ENCODE results near the gene CASKIN1.

Gene CASKIN1

DNA sequence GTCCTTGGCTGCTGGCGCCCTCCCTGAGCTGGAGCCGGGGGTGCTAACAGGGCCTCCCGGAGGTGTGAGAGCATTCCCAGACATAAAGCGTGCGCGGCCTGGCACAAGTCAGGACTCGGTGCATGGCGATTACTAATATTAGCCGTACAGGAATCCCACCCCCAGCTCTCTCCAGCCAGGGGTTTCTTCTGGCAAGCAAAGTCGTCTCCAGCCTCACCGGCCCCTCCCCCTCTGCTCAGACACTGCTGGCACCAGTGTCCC lies 5.0 kb downstream of the CASKIN1 start:
- ChIA-PET CTCF (no interaction called here), POLR2A (no interaction called here)
- TF ChIP-seq CTCF (IDR thresholded peaks at IDR 0.05; ENCODE audit: insufficient read depth, low read length, missing control alignments): no peak
- no peak for DNase-seq (ENCODE audit: low read depth, low spot score)
- H3K4me3 ChIP-seq (ENCODE audit: low read depth, low read length): no peak overlapping the region

GRCh38 chr16:2190659-2191445 lies 5.6 kb downstream of the CASKIN1 start:
- no peak for TF ChIP-seq CTCF (IDR thresholded peaks at IDR 0.05; ENCODE audit: insufficient read depth, low read length, missing control alignments)
- ChIA-PET CTCF (no interaction called here), POLR2A (interaction anchor here (1.0 kb wide), 2 partner anchors 35 to 226 kb away, joined by 3 read pairs; partner anchors contain the start of genes RPS2 and TRAF7)
- DNase-seq (ENCODE audit: low read depth, low spot score): no peak
- no peak overlapping the region for H3K4me3 ChIP-seq (ENCODE audit: low read depth, low read length)

- TF ChIP-seq CTCF (IDR thresholded peaks at IDR 0.05; ENCODE audit: insufficient read depth, low read length, missing control alignments): no peak
- no peak for DNase-seq (ENCODE audit: low read depth, low spot score)
- ChIA-PET CTCF (no interaction called here), POLR2A (interaction anchor here (1.0 kb wide), 2 partner anchors 35 to 225 kb away, joined by 3 read pairs; partner anchors contain the start of genes RPS2 and TRAF7)
- no peak overlapping the region for H3K4me3 ChIP-seq (ENCODE audit: low read depth, low read length)
Observed at GRCh38 chr16:2190002-2190658, 6.3 kb downstream of the CASKIN1 start.

DNA sequence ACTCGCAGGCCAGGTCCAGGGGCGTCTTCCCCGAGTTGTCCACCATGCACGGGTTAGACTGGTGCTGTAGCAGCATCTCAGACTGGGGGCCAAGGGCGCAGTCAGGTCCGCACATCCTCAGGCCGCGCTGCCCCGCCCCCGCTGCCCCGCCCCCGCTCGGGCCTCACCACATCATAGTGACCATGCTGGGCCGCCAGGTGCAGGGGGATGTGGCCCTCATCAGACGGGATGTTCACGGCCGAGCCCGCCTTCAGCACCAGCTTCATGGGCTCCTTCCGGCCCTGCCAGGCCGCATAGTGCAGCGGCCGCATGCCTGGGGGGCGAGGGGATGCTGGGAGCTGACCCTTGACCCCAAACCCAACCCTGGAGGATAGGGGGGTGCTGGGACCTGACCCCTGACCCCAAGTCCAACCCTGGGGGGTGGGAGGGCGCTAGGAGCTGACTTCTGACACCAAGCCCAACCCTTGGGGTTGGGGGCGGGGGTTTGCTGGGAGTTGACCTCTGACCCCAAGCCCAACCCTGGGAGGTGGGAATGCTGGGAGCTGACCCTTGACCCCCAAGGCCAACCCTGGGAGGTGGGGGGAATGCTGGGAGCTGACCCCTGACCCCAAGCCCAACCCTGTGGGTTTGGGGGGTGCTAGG lies 7.0 kb downstream of the CASKIN1 start:
- no peak for TF ChIP-seq CTCF (IDR thresholded peaks at IDR 0.05; ENCODE audit: insufficient read depth, low read length, missing control alignments)
- CTCF ChIA-PET: no interaction called here
- POLR2A ChIA-PET: interaction anchor here (1.0 to 1.4 kb wide), 3 partner anchors 34 to 224 kb away, joined by 3 read pairs; partner anchors contain the start of genes RPS2 and TRAF7
- no peak for DNase-seq (ENCODE audit: low read depth, low spot score)
- H3K4me3 ChIP-seq (ENCODE audit: low read depth, low read length): no peak overlapping the region

DNA sequence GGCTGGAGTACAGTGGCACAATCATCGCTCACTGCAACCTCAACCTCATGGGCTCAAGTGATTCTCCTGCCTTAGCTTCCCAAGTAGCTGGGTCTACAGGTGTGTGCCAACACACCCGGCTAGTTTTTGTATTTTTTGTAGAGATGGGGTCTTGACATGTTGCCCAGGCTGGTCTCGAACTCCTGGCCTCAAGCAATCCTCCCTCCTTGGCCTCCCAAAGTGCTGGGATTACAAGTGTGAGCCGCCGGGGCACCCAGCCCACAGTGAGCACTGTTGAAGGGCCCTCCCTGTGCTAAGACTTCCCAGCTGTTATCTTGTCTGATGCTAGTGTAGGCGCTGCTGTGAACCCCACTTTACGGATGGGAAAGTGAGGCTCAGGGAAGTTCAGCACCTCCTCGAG lies 8.0 kb downstream of the CASKIN1 start:
- no peak for DNase-seq (ENCODE audit: low read depth, low spot score)
- ChIA-PET POLR2A (interaction anchor here (0.8 to 1.4 kb wide), 2 partner anchors 17 to 33 kb away, joined by 3 to 4 read pairs; partner anchors contain the start of genes MLST8 and TRAF7), CTCF (no interaction called here)
- TF ChIP-seq CTCF (IDR thresholded peaks at IDR 0.05; ENCODE audit: insufficient read depth, low read length, missing control alignments): no peak
- H3K4me3 ChIP-seq (ENCODE audit: low read depth, low read length): no peak overlapping the region

DNA sequence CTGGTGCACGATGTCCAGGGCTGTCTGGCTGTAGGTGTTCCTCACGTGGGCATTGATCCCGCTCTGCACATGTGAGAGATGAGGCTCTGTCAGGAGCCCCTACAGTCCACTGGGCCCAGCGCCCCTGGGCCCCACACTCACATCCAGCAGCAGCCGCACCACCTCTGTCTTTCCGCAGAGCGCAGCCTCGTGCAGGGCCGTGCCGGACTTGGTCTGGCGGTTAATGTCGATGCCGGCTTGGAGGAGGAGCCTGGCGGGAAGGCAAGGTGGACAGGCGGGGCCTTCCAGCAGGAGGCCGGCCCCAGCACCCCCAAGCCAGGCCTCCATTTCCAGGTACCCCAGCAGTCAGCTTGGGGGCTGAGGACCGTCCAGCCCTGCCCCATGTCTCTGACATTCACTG lies 9.2 kb downstream of the CASKIN1 start:
- POLR2A ChIA-PET: no interaction called here
- no peak overlapping the region for H3K4me3 ChIP-seq (ENCODE audit: low read depth, low read length)
- TF ChIP-seq CTCF (IDR thresholded peaks at IDR 0.05; ENCODE audit: insufficient read depth, low read length, missing control alignments): no peak
- CTCF ChIA-PET: interaction anchor here (0.7 kb wide), 1 partner anchor 47 kb away, joined by 3 read pairs; no protein-coding TSS in a partner anchor
- no peak for DNase-seq (ENCODE audit: low read depth, low spot score)
